ENCODE results near the gene PDPN.

DNA sequence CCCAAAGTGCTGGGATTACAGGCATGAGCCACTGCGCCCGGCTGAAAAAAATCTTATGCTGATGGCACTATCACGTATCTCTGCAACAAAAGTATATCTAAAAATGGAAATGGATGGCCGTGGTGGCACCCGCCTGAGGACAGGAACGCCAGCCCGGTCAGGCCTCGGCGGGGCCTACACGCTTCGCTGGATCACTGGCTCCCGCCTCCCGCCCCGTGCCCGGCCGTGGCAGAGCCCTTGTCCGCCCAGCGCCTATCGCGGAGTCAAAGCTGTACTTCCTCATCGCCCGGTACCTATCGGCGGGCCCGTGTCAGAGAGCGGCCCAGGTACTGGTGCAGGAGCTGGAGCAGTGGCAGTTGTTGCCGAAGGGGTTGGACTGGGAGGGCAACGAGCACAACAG lies 28.8 kb upstream of the PDPN start:
- TF ChIP-seq CTCF (conservative IDR thresholded peaks at IDR 0.05) (no peak), EZH2 (IDR thresholded peaks at IDR 0.05; ENCODE audit: low read depth) (no peak)

Data from PC-9 (cell line).